Measurements from ENCODE around the gene DDB1. TPM values are rescaled to one million over a fixed set of nuclear protein-coding genes. Genes with fewer than 3 reads are reported as not detected.
A peak's percentile ranks its signal among the peaks of the same experiment; 100 is the strongest.

DDB1 gene
- total RNA-seq (100 to 1,000 TPM; 147 to 184 TPM), total RNA-seq (157 to 340 reads per million in 2 donors)

GRCh38 chr11:61332797-61333549 is at the start of gene DDB1, which contains the start of gene TKFC:
Gene DDB1 (minus strand): TSS chr11:61333105. CDS start chr11:61332968, 137 bp downstream.
Gene TKFC (plus strand): TSS chr11:61333228. CDS start chr11:61334729, 1,501 bp downstream.
- Mint-ChIP-seq H3K27ac (peak within 1 kb of the TSS; percentile 98), H3K27me3 (no peaks in the 10 kb centered on the region), H3K36me3 (ENCODE audit: low read depth) (peaks cover 7% of the 10 kb centered on the region), H3K4me3 (peak within 1 kb of the TSS; percentile 94), H3K4me1 (peaks cover 45% of the 10 kb centered on the region)
- ATAC-seq (peak; percentile 96), DNase-seq (peak; percentile 96 to 97 (median 96))
- no peaks in the 10 kb centered on the region for H3K9me3 ChIP-seq (ENCODE audit: control insufficient read depth, low read length, poor library complexity, severe bottlenecking)

GRCh38 chr11:61380884-61381283 is 48.0 kb upstream of the DDB1 start:
- no peak for ATAC-seq
- peaks cover 8% of the 10 kb centered on the region for H3K4me1 Mint-ChIP-seq

GRCh38 chr11:61378713-61379313 is 45.9 kb upstream of the DDB1 start:
- no peaks in the 10 kb centered on the region for H3K4me1 Mint-ChIP-seq
- H3K27me3 Mint-ChIP-seq: no peaks in the 10 kb centered on the region
- DNase-seq (no peak), ATAC-seq (no peak)
- H3K4me3 Mint-ChIP-seq: no peak overlapping the region
- no peaks in the 10 kb centered on the region for H3K9me3 ChIP-seq (ENCODE audit: control insufficient read depth, low read length, poor library complexity, severe bottlenecking)
- no peaks in the 10 kb centered on the region for H3K36me3 Mint-ChIP-seq (ENCODE audit: low read depth)
- no peak overlapping the region for H3K27ac Mint-ChIP-seq

More at GRCh38 chr11:61380884-61381283, 48.0 kb upstream of the DDB1 start:
- Mint-ChIP-seq H3K36me3 (ENCODE audit: low read depth) (no peaks in the 10 kb centered on the region), H3K4me3 (no peak overlapping the region), H3K27me3 (no peaks in the 10 kb centered on the region), H3K27ac (no peak overlapping the region)
- DNase-seq: no peak
- H3K9me3 ChIP-seq (ENCODE audit: control insufficient read depth, low read length, poor library complexity, severe bottlenecking): no peaks in the 10 kb centered on the region

- ATAC-seq: no peak
- no peak for DNase-seq
- Mint-ChIP-seq H3K36me3 (ENCODE audit: low read depth) (no peaks in the 10 kb centered on the region), H3K27ac (no peak overlapping the region), H3K4me1 (no peaks in the 10 kb centered on the region), H3K27me3 (no peaks in the 10 kb centered on the region), H3K4me3 (no peak overlapping the region)
- no peaks in the 10 kb centered on the region for H3K9me3 ChIP-seq (ENCODE audit: control insufficient read depth, low read length, poor library complexity, severe bottlenecking)
These were observed 44.7 kb upstream of the DDB1 start for GRCh38 chr11:61377461-61378160.

- DNase-seq: no peak
- H3K9me3 ChIP-seq (ENCODE audit: control insufficient read depth, low read length, poor library complexity, severe bottlenecking): no peaks in the 10 kb centered on the region
- ATAC-seq: no peak
- no peaks in the 10 kb centered on the region for H3K36me3 Mint-ChIP-seq (ENCODE audit: low read depth)
- H3K4me3 Mint-ChIP-seq: no peak overlapping the region
- no peak overlapping the region for H3K27ac Mint-ChIP-seq
- H3K27me3 Mint-ChIP-seq: no peaks in the 10 kb centered on the region
- no peaks in the 10 kb centered on the region for H3K4me1 Mint-ChIP-seq
These were observed 42.8 kb upstream of the DDB1 start for GRCh38 chr11:61375761-61376108.

- H3K36me3 Mint-ChIP-seq (ENCODE audit: low read depth): peaks cover 2% of the 10 kb centered on the region
- H3K27me3 Mint-ChIP-seq: no peaks in the 10 kb centered on the region
- H3K9me3 ChIP-seq (ENCODE audit: control insufficient read depth, low read length, poor library complexity, severe bottlenecking): no peaks in the 10 kb centered on the region
- ATAC-seq (no peak), DNase-seq (no peak)
- no peak overlapping the region for H3K4me3 Mint-ChIP-seq
- H3K27ac Mint-ChIP-seq: no peak overlapping the region
- peaks cover 4% of the 10 kb centered on the region for H3K4me1 Mint-ChIP-seq
These were observed 39.9 kb upstream of the DDB1 start for GRCh38 chr11:61372659-61373420.

GRCh38 chr11:61370349-61371005 is 37.6 kb upstream of the DDB1 start:
- Mint-ChIP-seq H3K4me3 (no peak overlapping the region), H3K36me3 (ENCODE audit: low read depth) (peaks cover 2% of the 10 kb centered on the region), H3K27ac (no peak overlapping the region), H3K4me1 (peaks cover 4% of the 10 kb centered on the region), H3K27me3 (no peaks in the 10 kb centered on the region)
- H3K9me3 ChIP-seq (ENCODE audit: control insufficient read depth, low read length, poor library complexity, severe bottlenecking): no peaks in the 10 kb centered on the region
- DNase-seq (no peak), ATAC-seq (no peak)

GRCh38 chr11:61369372-61370348 is 36.8 kb upstream of the DDB1 start:
- Mint-ChIP-seq H3K36me3 (ENCODE audit: low read depth) (peaks cover 2% of the 10 kb centered on the region), H3K27ac (no peak overlapping the region), H3K4me1 (peaks cover 4% of the 10 kb centered on the region), H3K27me3 (no peaks in the 10 kb centered on the region), H3K4me3 (no peak overlapping the region)
- DNase-seq: no peak
- H3K9me3 ChIP-seq (ENCODE audit: control insufficient read depth, low read length, poor library complexity, severe bottlenecking): no peaks in the 10 kb centered on the region
- no peak for ATAC-seq

- ATAC-seq (no peak), DNase-seq (no peak)
- no peak overlapping the region for H3K27ac Mint-ChIP-seq
- no peaks in the 10 kb centered on the region for H3K27me3 Mint-ChIP-seq
- no peaks in the 10 kb centered on the region for H3K9me3 ChIP-seq (ENCODE audit: control insufficient read depth, low read length, poor library complexity, severe bottlenecking)
- H3K4me3 Mint-ChIP-seq: no peak overlapping the region
- peaks cover 2% of the 10 kb centered on the region for H3K36me3 Mint-ChIP-seq (ENCODE audit: low read depth)
- peaks cover 8% of the 10 kb centered on the region for H3K4me1 Mint-ChIP-seq
These were observed 35.7 kb upstream of the DDB1 start for GRCh38 chr11:61368646-61369045.

- peaks cover 2% of the 10 kb centered on the region for H3K36me3 Mint-ChIP-seq (ENCODE audit: low read depth)
- DNase-seq: no peak
- H3K9me3 ChIP-seq (ENCODE audit: control insufficient read depth, low read length, poor library complexity, severe bottlenecking): no peaks in the 10 kb centered on the region
These were observed 34.5 kb upstream of the DDB1 start for GRCh38 chr11:61367406-61367805.

GRCh38 chr11:61364012-61364675 is 31.2 kb upstream of the DDB1 start:
- peaks cover 21% of the 10 kb centered on the region for H3K4me1 Mint-ChIP-seq
- H3K4me3 Mint-ChIP-seq: no peak overlapping the region
- H3K36me3 Mint-ChIP-seq (ENCODE audit: low read depth): peaks cover 2% of the 10 kb centered on the region
- no peak for ATAC-seq
- no peak for DNase-seq
- H3K27ac Mint-ChIP-seq: peak overlapping the region; percentile 34
- no peaks in the 10 kb centered on the region for H3K27me3 Mint-ChIP-seq
- no peaks in the 10 kb centered on the region for H3K9me3 ChIP-seq (ENCODE audit: control insufficient read depth, low read length, poor library complexity, severe bottlenecking)

More at GRCh38 chr11:61367406-61367805, 34.5 kb upstream of the DDB1 start:
- H3K27me3 Mint-ChIP-seq: no peaks in the 10 kb centered on the region
- no peak overlapping the region for H3K4me3 Mint-ChIP-seq
- no peak overlapping the region for H3K27ac Mint-ChIP-seq
- ATAC-seq: no peak
- H3K4me1 Mint-ChIP-seq: peaks cover 17% of the 10 kb centered on the region

Data from T-helper 17 cell (primary cell).